Heart left ventricle (tissue), 16 donors: ENCODE data around the gene PITX2. TPM values are rescaled to one million over a fixed set of nuclear protein-coding genes. Genes with fewer than 3 reads are reported as not detected.

Experiments
- ATAC-seq, 4 donors: fragments of 200-7000 bp; cut with Tn5 transposase; one replicate each; pipeline ENCODE4 v1.9.1; 2020 to 2022; ENCODE audit warnings: moderate library complexity in 4 of 4, mild to moderate bottlenecking in 3 of 4, moderate number of reproducible peaks in 1 of 4
- DNase-seq, 5 donors: peaks; one replicate each; pipeline ENCODE4 v3.0.0-alpha.2; 2020
- H3K27ac ChIP-seq, 12 donors: fragments of 200-600 bp; sonication (generic) in 4 of 12; one replicate each; pipeline versions ENCODE4 v1.5.0 to v1.8.0; 2016 to 2022; ENCODE audit warnings: mild to moderate bottlenecking in 2 of 12
- H3K27me3 ChIP-seq, 9 donors: fragments of 200-600 bp; sonication (generic) in 2 of 9; one replicate each; pipeline versions ENCODE4 v1.5.1 to v1.8.0; 2016 to 2022; ENCODE audit warnings: mild to moderate bottlenecking in 3 of 9
- H3K36me3 ChIP-seq, 9 donors: fragments of 200-600 bp; sonication (generic) in 2 of 9; one replicate each; pipeline versions ENCODE4 v1.5.0 to v1.8.0; 2018 to 2022; ENCODE audit warnings: mild to moderate bottlenecking in 2 of 9
- H3K4me1 ChIP-seq, 12 donors: fragments of 200-600 bp; sonication (generic) in 4 of 12; one replicate each; pipeline versions ENCODE4 v1.5.0 to v1.8.0; 2016 to 2022; ENCODE audit warnings: mild to moderate bottlenecking in 3 of 12
- H3K4me3 ChIP-seq, 12 donors: fragments of 200-600 bp; sonication (generic) in 4 of 12; one replicate each; pipeline versions ENCODE4 v1.5.0 to v1.8.0; 2017 to 2022; ENCODE audit warnings: mild to moderate bottlenecking in 9 of 12, moderate library complexity in 4 of 12
- H3K9me3 ChIP-seq, 12 donors: fragments of 200-600 bp; sonication (generic) in 4 of 12; one replicate each; pipeline versions ENCODE4 v1.5.0 to v1.8.0; 2016 to 2022; ENCODE audit warnings: mild to moderate bottlenecking in 1 of 12
- POLR2A ChIP-seq, 2 donors: fragments of 450-650 bp; IDR thresholded peaks; one replicate each; pipeline ENCODE4 v1.6.1; 2017; ENCODE audit warnings: antibody characterized with exemption in 2 of 2, mild to moderate bottlenecking in 2 of 2, moderate library complexity in 2 of 2
- whole genome bisulfite sequencing, 4 donors: extraction: QIAGEN DNeasy Blood & Tissue Kit in 2 of 4; methylation state at CpG; one replicate each; pipeline versions ENCODE4 v1.1.5 to v1.1.7; 2013 to 2018; 5-methylcytosine and 5-hydroxymethylcytosine counted together
- intact Hi-C, 10 donors: fragments of 100-400 bp; cut with DNase I; formaldehyde crosslinking; loops; one replicate each; pipeline versions ENCODE4 v1.11.1 to v1.14.2; 2022
- polyA plus RNA-seq, 2 donors: library from polyadenylated mRNA; stranded (reverse); fragments of 200-250 nt; gene quantifications; one replicate each; pipeline ENCODE4 v1.2.3, GENCODE V29; 2013
- total RNA-seq, 9 donors: library from RNA; depleted of rRNA in 2 of 9; stranded (reverse); fragments of >200 nt in 2 of 9; fragmentation: NEBNext Ultra II Directional in 3 of 9; extraction: Animal tissue kit (Norgen Biotek cat#: 25700) in 3 of 9; gene quantifications; one replicate each; pipeline versions ENCODE4 v1.1.0 to v1.2.4, GENCODE V29; 2016 to 2023
- TF ChIP-seq, protein P1 (sequence below), 12 donors: fragments of 200-600 bp; sonication (generic) in 4 of 12; IDR thresholded peaks; one replicate each; pipeline versions ENCODE4 v1.5.0 to v1.8.0; 2018 to 2022; ENCODE audit warnings: antibody characterized with exemption in 12 of 12, mild to moderate bottlenecking in 5 of 12
- donor health status: ischemic (EF 13 %, LVEDD 7.1; RV severe dilation, severe dysfunction).
- donor health status: healthy with polysubstance abuse.
- donor health status: DM: no; HTN: yes; CAD: no.
- donor health status: DM: no; HTN: no; CAD: no.
- donor health status: ischemic (EF 25% LVEDD 6.9; RV normal size, moderate dysfunction).
- donor health status: ischemic (EF 25% LVEDD 5.7; RV mildly dilated, moderate dysfunction).
- donor health status: healthy.
- donor health status: DM: yes; HTN: yes; CAD: no.
- donor health status: ischemic (EF 35%, LVEDD 5.7; RV mildly dilated, moderate dysfunction).
- donor health status: nonischemic (EF 11% LVEDD 7.7; RV severe dilation, severe dysfunction).
- donor health status: DM: yes; HTN: yes; CAD: no.
- donor health status: PGD.
- donor health status: ischemic (EF 29% LVEDD 5.4; RV normal size, mild dysfunction).
- donor health status: nonischemic (EF 23%, LVEDD 6.1; RV moderate dilation, normal function).

PITX2 gene
- total and polyA plus RNA-seq, 11 donors = 0.17 to 0.94 (median 0.30) TPM; not detected in 5

GRCh38 chr4:110614976-110615352 is 7.9 kb downstream of the PITX2 start:
- Histone ChIP-seq H3K27ac (no peak overlapping the region), H3K4me1 (peaks cover 0 to 23% (median 0%) of the 10 kb centered on the region in 12 donors), H3K27me3 (peaks cover 55 to 100% (median 91%) of the 10 kb centered on the region in 9 donors), H3K36me3 (no peaks in the 10 kb centered on the region), H3K4me3 (no peak overlapping the region), H3K9me3 (peaks cover 0 to 13% (median 0%) of the 10 kb centered on the region in 12 donors)
- ATAC-seq (no peak), DNase-seq (no peak)
- intact Hi-C loops = no loop called here
- WGBS, 4 donors = 13 to 48% (median 23%) methylated on average over 19 of the region's 19 CpGs
- no peak for TF ChIP-seq POLR2A (IDR thresholded peaks at IDR 0.05)

DNA sequence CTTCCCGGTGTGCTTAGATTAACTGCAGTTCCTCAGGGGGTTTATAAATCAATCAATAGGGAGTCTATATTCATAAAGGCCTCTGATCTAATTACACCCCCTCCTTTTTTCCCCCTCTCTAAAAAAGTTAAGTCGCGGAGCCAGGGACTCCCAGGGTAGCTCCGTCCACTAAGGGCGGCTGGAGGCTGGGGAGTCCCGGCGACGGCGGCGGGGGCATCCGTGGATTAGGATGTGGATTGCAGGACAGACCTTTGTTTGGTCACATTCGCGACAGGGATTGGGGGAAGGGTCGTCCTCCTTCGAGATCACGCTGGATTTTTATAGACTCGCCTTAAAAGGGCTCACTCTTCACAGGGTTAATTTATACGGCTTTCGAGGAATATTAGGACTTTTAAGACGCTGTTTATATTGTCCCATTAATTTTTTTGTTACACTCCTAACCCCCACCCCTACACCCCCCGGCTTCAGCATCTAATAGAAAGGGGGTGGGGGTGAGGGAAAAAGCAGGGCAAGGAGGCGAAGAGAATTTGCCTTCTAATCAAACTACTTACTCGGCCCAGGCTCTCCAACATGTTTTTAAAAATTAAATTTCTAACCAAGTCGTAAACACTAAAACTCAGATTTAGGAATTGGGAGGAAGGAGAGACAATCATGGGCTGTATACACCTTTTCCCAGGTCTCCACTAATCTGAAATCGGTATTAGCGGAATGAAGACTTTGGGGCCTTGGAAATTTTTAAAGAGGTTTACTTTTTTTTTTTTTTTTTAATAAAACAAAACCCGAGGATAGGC is 8.5 kb downstream of the PITX2 start:
- intact Hi-C loops = no loop called here
- TF ChIP-seq POLR2A (IDR thresholded peaks at IDR 0.05) = no peak
- TF ChIP-seq, protein P1, sequence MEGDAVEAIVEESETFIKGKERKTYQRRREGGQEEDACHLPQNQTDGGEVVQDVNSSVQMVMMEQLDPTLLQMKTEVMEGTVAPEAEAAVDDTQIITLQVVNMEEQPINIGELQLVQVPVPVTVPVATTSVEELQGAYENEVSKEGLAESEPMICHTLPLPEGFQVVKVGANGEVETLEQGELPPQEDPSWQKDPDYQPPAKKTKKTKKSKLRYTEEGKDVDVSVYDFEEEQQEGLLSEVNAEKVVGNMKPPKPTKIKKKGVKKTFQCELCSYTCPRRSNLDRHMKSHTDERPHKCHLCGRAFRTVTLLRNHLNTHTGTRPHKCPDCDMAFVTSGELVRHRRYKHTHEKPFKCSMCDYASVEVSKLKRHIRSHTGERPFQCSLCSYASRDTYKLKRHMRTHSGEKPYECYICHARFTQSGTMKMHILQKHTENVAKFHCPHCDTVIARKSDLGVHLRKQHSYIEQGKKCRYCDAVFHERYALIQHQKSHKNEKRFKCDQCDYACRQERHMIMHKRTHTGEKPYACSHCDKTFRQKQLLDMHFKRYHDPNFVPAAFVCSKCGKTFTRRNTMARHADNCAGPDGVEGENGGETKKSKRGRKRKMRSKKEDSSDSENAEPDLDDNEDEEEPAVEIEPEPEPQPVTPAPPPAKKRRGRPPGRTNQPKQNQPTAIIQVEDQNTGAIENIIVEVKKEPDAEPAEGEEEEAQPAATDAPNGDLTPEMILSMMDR (IDR thresholded peaks at IDR 0.05) = no peak
- H3K4me3 ChIP-seq = no peak overlapping the region
- H3K4me1 ChIP-seq = peaks cover 0 to 19% (median 0%) of the 10 kb centered on the region in 12 donors
- no peaks in the 10 kb centered on the region for H3K36me3 ChIP-seq
- ATAC-seq = no peak
- 19 to 46% (median 26%) methylated on average over 27 of the region's 27 CpGs for WGBS, 4 donors
- peaks cover 49 to 100% (median 91%) of the 10 kb centered on the region in 9 donors for H3K27me3 ChIP-seq
- peaks cover 0 to 13% (median 0%) of the 10 kb centered on the region in 12 donors for H3K9me3 ChIP-seq
- DNase-seq = no peak
- H3K27ac ChIP-seq = no peak overlapping the region

DNA sequence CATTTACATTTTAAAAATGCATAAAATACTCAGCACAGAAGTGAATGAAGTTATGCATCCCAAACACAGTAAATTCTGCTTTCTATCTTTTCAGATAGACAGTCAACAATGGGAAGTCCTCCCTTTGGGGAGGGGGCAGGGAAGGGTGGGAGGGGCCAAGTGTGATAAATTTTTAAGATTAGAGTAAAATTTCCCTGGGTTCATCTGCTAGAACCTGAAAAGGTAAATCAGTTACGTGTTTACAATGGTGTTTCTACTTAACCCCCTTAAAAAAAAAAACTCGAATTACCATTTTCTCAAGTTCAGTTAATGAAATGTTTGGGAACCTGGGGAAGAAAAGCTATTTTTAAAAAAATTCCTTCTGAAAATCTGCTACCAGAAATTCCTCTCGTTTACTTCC is 9.1 kb downstream of the PITX2 start:
- Histone ChIP-seq H3K9me3 (peaks cover 0 to 9% (median 0%) of the 10 kb centered on the region in 12 donors), H3K4me3 (no peak overlapping the region), H3K27ac (no peak overlapping the region), H3K27me3 (peaks cover 48 to 100% (median 91%) of the 10 kb centered on the region in 9 donors), H3K36me3 (no peaks in the 10 kb centered on the region), H3K4me1 (peaks cover 0 to 16% (median 0%) of the 10 kb centered on the region in 12 donors)
- intact Hi-C loops = no loop called here
- 14 to 53% (median 29%) methylated on average over 3 of the region's 3 CpGs for WGBS, 4 donors
- DNase-seq (no peak), ATAC-seq (no peak)
- no peak for TF ChIP-seq POLR2A (IDR thresholded peaks at IDR 0.05)
- TF ChIP-seq, protein P1 (IDR thresholded peaks at IDR 0.05) = no peak

- Histone ChIP-seq H3K27ac (no peak overlapping the region), H3K27me3 (peaks cover 45 to 100% (median 82%) of the 10 kb centered on the region in 9 donors), H3K4me3 (no peak overlapping the region), H3K36me3 (no peaks in the 10 kb centered on the region), H3K9me3 (no peaks in the 10 kb centered on the region), H3K4me1 (peaks cover 0 to 12% (median 0%) of the 10 kb centered on the region in 12 donors)
- TF ChIP-seq, protein P1 (IDR thresholded peaks at IDR 0.05) = no peak
- TF ChIP-seq POLR2A (IDR thresholded peaks at IDR 0.05) = no peak
- ATAC-seq (no peak), DNase-seq (no peak)
- WGBS, 4 donors = 19 to 32% (median 25%) methylated on average over 19 to 23 of the region's 23 CpGs
- intact Hi-C loops = no loop called here
Observed at GRCh38 chr4:110612631-110613269, 10.1 kb downstream of the PITX2 start.
